ENCODE results near the gene CD300H.

CD300H gene

DNA sequence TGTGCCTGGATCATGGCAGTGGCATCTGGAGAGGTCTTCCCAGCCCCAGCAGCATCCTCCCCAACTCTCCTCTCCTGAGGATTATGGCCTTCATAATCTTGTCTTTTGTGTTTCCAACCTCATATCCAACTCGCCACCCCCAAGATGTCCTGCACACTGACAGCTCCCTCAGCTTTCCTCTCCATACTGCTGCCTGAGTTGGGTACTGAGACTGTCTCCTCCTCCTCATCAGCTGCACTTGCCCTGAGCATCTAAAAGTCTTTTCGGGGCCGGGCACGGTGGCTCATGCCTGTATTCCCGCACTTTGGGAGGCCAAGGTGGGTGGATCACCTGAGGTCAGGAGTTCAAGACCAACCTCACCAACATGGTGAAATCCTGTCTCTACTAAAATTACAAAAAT, 38.1 kb downstream of the CD300H start:
- TF ChIP-seq EZH2 (IDR thresholded peaks at IDR 0.05) (no peak), POLR2AphosphoS5 (IDR thresholded peaks at IDR 0.05; ENCODE audit: borderline replicate concordance, low read depth, low read length) (no peak), FOXP2 (optimal IDR thresholded peaks at IDR 0.05; ENCODE audit: control extremely low read depth, extremely low read length, insufficient read depth) (no peak)
- Histone ChIP-seq H3K36me3 (ENCODE audit: insufficient read depth, low read length) (no peaks in the 10 kb centered on the region), H3K9ac (ENCODE audit: insufficient read length) (no peak overlapping the region), H3K27ac (no peak overlapping the region), H3K9me3 (ENCODE audit: low read depth, low read length) (no peaks in the 10 kb centered on the region), H3K4me3 (no peak overlapping the region)
- DNase-seq (ENCODE audit: low read depth, low spot score) = no peak

DNA sequence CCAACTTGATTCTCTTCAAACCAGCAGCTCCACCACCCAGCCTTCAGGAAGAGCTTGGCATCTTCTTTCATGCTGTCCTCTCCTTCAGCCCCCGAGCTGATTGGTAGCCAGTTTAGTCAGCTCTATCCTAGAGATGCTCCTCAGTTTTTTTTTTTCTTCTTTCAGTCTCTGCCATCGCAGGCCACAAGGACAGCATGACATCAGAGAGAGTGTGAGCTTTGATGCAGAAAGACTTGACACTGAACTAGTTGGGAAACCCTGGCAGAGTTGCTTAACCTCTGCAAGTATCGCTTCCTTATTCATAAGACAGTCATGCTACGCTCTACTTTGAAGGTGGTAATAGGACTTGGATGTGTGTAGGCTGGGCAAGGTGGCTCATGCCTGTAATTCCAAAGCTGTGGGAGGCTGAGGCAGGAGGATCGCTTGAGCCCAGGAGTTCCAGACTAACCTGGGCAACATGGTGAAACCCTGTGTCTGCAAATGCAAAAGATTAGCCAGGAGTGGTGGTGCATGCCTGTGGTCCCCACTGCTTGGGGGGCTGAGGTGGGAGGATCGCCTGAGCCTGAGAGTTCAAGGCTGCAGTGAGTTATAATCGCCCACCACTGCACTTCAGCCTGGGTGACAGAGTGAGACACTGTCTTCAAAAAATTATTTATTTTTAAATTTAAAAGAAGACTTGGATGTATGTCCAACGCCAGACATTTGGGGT, 38.7 kb downstream of the CD300H start:
- Histone ChIP-seq H3K27ac (no peak overlapping the region), H3K4me3 (no peak overlapping the region), H3K36me3 (ENCODE audit: insufficient read depth, low read length) (no peaks in the 10 kb centered on the region), H3K9me3 (ENCODE audit: low read depth, low read length) (no peaks in the 10 kb centered on the region), H3K9ac (ENCODE audit: insufficient read length) (no peak overlapping the region)
- no peak for TF ChIP-seq FOXP2 (optimal IDR thresholded peaks at IDR 0.05; ENCODE audit: control extremely low read depth, extremely low read length, insufficient read depth)
- TF ChIP-seq POLR2AphosphoS5 (IDR thresholded peaks at IDR 0.05; ENCODE audit: borderline replicate concordance, low read depth, low read length) = no peak
- TF ChIP-seq EZH2 (IDR thresholded peaks at IDR 0.05) = no peak
- DNase-seq (ENCODE audit: low read depth, low spot score) = no peak

DNA sequence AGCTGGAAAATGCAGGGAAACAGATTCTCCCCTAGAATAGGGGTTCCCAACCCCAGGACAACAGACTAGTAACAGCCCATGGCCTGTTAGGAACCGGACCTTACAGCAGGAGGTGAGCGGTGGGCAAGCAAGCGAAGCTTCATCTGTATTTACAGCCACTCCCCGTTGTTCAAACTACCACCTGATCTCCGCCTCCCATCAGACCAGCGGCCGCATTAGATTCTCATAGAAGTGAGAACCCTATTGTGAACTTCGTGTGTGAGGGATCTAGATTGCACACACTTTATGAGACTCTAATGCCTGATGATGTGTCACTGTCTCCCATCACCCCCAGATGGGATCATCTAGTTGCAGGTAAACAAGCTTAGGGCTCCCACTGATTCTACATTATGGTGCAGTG, 39.6 kb downstream of the CD300H start:
- no peak overlapping the region for H3K27ac ChIP-seq
- no peaks in the 10 kb centered on the region for H3K9me3 ChIP-seq (ENCODE audit: low read depth, low read length)
- DNase-seq (ENCODE audit: low read depth, low spot score) = no peak
- no peak overlapping the region for H3K9ac ChIP-seq (ENCODE audit: insufficient read length)
- H3K36me3 ChIP-seq (ENCODE audit: insufficient read depth, low read length) = no peaks in the 10 kb centered on the region
- TF ChIP-seq EZH2 (IDR thresholded peaks at IDR 0.05) (no peak), FOXP2 (optimal IDR thresholded peaks at IDR 0.05; ENCODE audit: control extremely low read depth, extremely low read length, insufficient read depth) (no peak), POLR2AphosphoS5 (IDR thresholded peaks at IDR 0.05; ENCODE audit: borderline replicate concordance, low read depth, low read length) (no peak)
- no peak overlapping the region for H3K4me3 ChIP-seq

DNA sequence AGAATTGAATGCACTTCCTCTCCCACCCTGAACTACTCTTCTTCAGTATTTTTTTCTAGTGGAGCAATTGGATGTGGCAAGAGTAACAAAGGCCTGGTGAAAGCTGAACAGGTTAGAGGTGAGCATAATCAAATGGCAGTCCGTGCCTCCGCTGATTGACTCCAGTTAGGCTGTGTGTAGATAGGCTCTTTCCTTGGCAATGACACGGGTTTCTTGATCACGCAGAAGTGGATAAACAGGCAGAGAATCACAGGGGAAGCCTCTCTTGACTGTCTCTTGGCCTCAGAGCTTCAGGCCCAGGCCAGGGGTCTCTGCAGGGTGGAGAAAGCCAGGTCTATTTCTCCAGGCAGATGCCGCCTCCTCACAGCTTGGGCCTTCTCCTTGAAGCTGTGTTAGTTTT, 40.2 kb downstream of the CD300H start:
- no peak for DNase-seq (ENCODE audit: low read depth, low spot score)
- Histone ChIP-seq H3K4me3 (no peak overlapping the region), H3K27ac (no peak overlapping the region), H3K9me3 (ENCODE audit: low read depth, low read length) (no peaks in the 10 kb centered on the region), H3K36me3 (ENCODE audit: insufficient read depth, low read length) (no peaks in the 10 kb centered on the region), H3K9ac (ENCODE audit: insufficient read length) (no peak overlapping the region)
- TF ChIP-seq FOXP2 (optimal IDR thresholded peaks at IDR 0.05; ENCODE audit: control extremely low read depth, extremely low read length, insufficient read depth) (no peak), EZH2 (IDR thresholded peaks at IDR 0.05) (no peak), POLR2AphosphoS5 (IDR thresholded peaks at IDR 0.05; ENCODE audit: borderline replicate concordance, low read depth, low read length) (no peak)

DNA sequence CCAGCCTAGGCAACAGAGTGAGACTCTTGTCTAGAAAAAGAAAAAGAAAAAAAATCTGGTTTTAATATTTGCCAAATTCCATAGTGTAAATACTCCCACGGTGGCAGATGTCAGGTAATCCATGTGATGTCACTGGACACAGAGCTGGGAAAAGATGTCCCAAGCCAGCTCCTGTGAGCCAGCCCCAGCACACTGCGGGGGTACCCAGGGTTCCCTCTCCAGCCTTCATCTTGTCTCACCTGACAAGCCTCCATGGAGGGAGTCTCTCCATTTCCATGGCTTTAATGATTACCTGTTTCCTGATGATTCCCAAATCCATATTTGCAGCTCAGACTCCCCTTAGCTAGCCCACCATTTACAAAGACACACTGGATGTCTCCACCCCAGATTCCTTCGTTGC, 40.6 kb downstream of the CD300H start:
- H3K9ac ChIP-seq (ENCODE audit: insufficient read length) = no peak overlapping the region
- TF ChIP-seq POLR2AphosphoS5 (IDR thresholded peaks at IDR 0.05; ENCODE audit: borderline replicate concordance, low read depth, low read length) (no peak), FOXP2 (optimal IDR thresholded peaks at IDR 0.05; ENCODE audit: control extremely low read depth, extremely low read length, insufficient read depth) (no peak)
- no peak overlapping the region for H3K27ac ChIP-seq
- H3K9me3 ChIP-seq (ENCODE audit: low read depth, low read length) = no peaks in the 10 kb centered on the region
- no peaks in the 10 kb centered on the region for H3K36me3 ChIP-seq (ENCODE audit: insufficient read depth, low read length)
- no peak overlapping the region for H3K4me3 ChIP-seq
- no peak for DNase-seq (ENCODE audit: low read depth, low spot score)

DNA sequence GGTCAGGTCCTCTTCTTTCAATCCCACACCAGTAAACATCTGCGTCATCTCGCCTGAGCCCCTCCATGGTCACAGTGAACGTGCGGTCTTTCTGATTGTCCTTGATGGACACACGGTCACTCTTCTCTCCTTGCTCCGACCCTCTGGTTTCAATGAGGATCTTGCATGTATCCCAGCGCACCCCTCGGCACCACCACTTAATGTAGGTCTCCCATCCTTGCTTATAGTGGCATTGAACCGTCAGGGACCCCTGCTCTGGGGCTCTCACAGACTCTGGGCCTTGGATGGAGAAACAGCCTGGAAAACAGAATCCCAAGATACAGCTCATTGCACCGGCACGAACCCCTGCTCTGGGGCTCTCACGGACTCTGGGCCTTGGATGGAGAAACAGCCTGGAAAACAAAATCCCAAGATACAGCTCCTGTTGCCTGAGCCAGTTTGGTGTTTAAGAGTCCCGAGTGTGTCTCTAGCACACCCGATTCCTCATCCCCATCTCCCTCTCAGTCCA, 41.5 kb downstream of the CD300H start:
- Histone ChIP-seq H3K4me3 (no peak overlapping the region), H3K27ac (no peak overlapping the region), H3K36me3 (ENCODE audit: insufficient read depth, low read length) (no peaks in the 10 kb centered on the region), H3K9me3 (ENCODE audit: low read depth, low read length) (no peaks in the 10 kb centered on the region), H3K9ac (ENCODE audit: insufficient read length) (no peak overlapping the region)
- no peak for TF ChIP-seq EZH2 (IDR thresholded peaks at IDR 0.05)
- no peak for TF ChIP-seq FOXP2 (optimal IDR thresholded peaks at IDR 0.05; ENCODE audit: control extremely low read depth, extremely low read length, insufficient read depth)
- no peak for TF ChIP-seq POLR2AphosphoS5 (IDR thresholded peaks at IDR 0.05; ENCODE audit: borderline replicate concordance, low read depth, low read length)
- no peak for DNase-seq (ENCODE audit: low read depth, low spot score)

DNA sequence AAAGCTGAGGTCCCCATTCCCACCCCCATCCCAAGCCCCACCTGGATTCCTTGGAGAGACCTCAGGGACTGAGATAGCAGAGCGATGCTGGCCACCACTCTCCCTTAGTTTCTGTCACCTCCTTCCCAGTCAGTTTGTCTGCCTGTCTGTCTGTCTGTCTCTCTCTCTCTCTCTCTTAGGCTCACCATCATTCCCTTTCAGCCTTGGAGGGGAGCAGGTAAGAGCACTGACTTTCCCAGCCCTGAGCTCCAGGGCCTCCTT, 41.9 kb downstream of the CD300H start:
- TF ChIP-seq POLR2AphosphoS5 (IDR thresholded peaks at IDR 0.05; ENCODE audit: borderline replicate concordance, low read depth, low read length) (no peak), EZH2 (IDR thresholded peaks at IDR 0.05) (no peak), FOXP2 (optimal IDR thresholded peaks at IDR 0.05; ENCODE audit: control extremely low read depth, extremely low read length, insufficient read depth) (no peak)
- Histone ChIP-seq H3K27ac (no peak overlapping the region), H3K4me3 (no peak overlapping the region), H3K36me3 (ENCODE audit: insufficient read depth, low read length) (no peaks in the 10 kb centered on the region), H3K9me3 (ENCODE audit: low read depth, low read length) (no peaks in the 10 kb centered on the region), H3K9ac (ENCODE audit: insufficient read length) (no peak overlapping the region)
- no peak for DNase-seq (ENCODE audit: low read depth, low spot score)

DNA sequence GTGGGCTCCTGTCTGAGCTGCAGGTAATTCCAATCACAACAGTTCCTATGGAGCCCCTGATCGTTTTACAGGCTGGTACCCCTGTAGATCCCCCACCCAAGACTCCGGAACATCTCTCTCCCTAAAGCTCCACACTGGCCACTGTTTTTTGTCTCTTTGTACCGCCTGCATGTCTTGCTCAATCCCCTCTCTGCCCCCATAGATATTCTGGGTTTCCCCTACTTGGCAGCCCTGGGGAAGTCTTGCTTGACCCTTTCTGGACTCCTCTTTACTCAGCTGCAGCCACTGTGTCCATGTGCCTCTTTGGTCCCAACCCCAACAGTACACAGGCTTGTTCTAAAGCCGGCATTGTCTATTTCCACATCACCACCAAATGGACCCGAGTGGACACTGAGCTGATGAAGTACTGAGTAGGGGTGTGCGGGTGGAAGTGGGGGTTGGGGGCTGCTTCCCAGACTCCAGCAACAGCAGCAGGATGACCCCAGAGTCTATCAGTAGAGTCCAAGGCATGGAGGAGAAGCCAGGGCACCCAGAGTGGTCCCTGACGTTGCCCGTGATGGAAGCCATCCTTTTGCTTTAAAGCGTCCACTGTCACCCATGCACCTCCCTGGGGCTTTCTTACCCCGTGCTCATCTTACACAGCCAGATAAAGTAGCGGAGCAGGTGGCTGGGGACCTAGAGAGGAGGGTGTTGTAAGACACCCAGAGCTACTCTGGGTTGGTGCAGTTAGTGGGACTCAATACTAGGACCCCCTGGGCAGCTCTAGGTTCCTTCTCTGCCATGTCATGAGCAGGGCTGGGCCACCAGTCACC, 42.5 kb downstream of the CD300H start:
- no peak for DNase-seq (ENCODE audit: low read depth, low spot score)
- H3K4me3 ChIP-seq = no peak overlapping the region
- H3K9me3 ChIP-seq (ENCODE audit: low read depth, low read length) = no peaks in the 10 kb centered on the region
- no peak overlapping the region for H3K9ac ChIP-seq (ENCODE audit: insufficient read length)
- no peaks in the 10 kb centered on the region for H3K36me3 ChIP-seq (ENCODE audit: insufficient read depth, low read length)
- H3K27ac ChIP-seq = no peak overlapping the region
- TF ChIP-seq EZH2 (IDR thresholded peaks at IDR 0.05) = no peak
- no peak for TF ChIP-seq FOXP2 (optimal IDR thresholded peaks at IDR 0.05; ENCODE audit: control extremely low read depth, extremely low read length, insufficient read depth)
- TF ChIP-seq POLR2AphosphoS5 (IDR thresholded peaks at IDR 0.05; ENCODE audit: borderline replicate concordance, low read depth, low read length) = no peak
